Measurements from ENCODE around the gene TMEM217. TPM values are rescaled to one million over a fixed set of nuclear protein-coding genes. Genes with fewer than 3 reads are reported as not detected.
"Not testable (repeated sequence)": the region's sequence is repeated elsewhere in the genome, so short reads cannot be mapped to it uniquely, and the experiment has no call there.

The TMEM217 gene
- total RNA-seq, 2 donors from 2014 or later: 6.8 to 9.3 TPM

DNA sequence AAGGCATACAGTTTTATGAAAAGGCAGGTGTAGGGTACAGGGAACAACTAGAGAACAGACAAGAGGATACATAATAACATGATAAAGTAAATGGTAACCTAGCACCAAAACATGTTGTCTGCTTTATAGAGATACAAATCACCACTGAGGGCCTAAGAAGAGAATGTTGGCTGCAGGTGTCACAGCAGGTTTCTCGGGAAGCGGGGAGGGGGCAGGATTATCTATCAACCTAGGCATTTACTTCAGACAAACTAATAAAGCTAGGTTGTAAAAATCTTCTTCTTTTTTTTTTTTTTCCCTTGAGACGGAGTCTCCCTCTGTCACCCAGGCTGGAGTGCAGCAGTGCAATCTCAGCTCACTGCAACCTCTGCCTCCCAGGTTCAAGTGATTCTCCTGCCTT is 65.3 kb downstream of the TMEM217 start:
- peaks cover 60% of the 10 kb centered on the region for H3K4me1 Mint-ChIP-seq (ENCODE audit: low read depth)
- no peak for ATAC-seq (replicated peaks in 1 of 2)
- no peaks in the 10 kb centered on the region for H3K27me3 Mint-ChIP-seq (ENCODE audit: low read depth)
- no peak for DNase-seq
- no peaks in the 10 kb centered on the region for H3K9me3 Mint-ChIP-seq
- peaks cover 0 to 2% of the 10 kb centered on the region in 2 donors for H3K36me3 Mint-ChIP-seq (ENCODE audit: insufficient read depth in 2 of 2)
- H3K27ac Mint-ChIP-seq: no peak overlapping the region
- H3K4me3 Mint-ChIP-seq: no peak overlapping the region

DNA sequence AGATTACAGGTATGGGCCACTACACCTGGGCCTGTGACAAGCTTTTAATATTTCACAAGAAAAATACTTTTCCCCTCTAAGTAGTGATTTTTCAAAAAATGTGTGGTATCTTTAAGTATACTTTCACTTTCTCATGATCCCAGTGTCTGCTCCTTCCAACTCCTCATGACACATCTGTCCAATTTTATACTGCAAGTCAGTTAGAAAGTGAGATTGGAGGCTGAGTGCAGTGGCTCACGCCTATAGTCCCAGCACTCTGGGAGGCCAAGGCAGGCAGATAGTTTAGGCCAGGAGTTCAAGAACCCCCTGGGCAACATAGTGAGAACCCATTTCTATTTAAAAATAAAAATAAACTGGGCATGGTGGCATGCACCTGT is 67.8 kb downstream of the TMEM217 start:
- H3K36me3 Mint-ChIP-seq (ENCODE audit: insufficient read depth in 2 of 2): peaks cover 2 to 5% of the 10 kb centered on the region in 2 donors
- peak overlapping the region; percentile 63 for H3K27ac Mint-ChIP-seq
- DNase-seq: no peak
- H3K27me3 Mint-ChIP-seq (ENCODE audit: low read depth): no peaks in the 10 kb centered on the region
- peak; percentile 67 to 73 for ATAC-seq (replicated peaks in 1 of 2)
- no peaks in the 10 kb centered on the region for H3K9me3 Mint-ChIP-seq
- peak overlapping the region; percentile 49 to 62 for H3K4me3 Mint-ChIP-seq
- H3K4me1 Mint-ChIP-seq (ENCODE audit: low read depth): peaks cover 80% of the 10 kb centered on the region

GRCh38 chr6:37188962-37189510 is 68.9 kb downstream of the TMEM217 start:
- H3K4me1 Mint-ChIP-seq (ENCODE audit: low read depth): peaks cover 76% of the 10 kb centered on the region

GRCh38 chr6:37187321-37188022 is 70.5 kb downstream of the TMEM217 start:
- H3K4me1 Mint-ChIP-seq (ENCODE audit: low read depth): peaks cover 72% of the 10 kb centered on the region
- peaks cover 3 to 5% of the 10 kb centered on the region in 2 donors for H3K36me3 Mint-ChIP-seq (ENCODE audit: insufficient read depth in 2 of 2)
- no peaks in the 10 kb centered on the region for H3K27me3 Mint-ChIP-seq (ENCODE audit: low read depth)
- DNase-seq (peak in 1 of 2 donors; percentile 42), ATAC-seq (replicated peaks in 1 of 2) (peak in 1 of 2 donors; percentile 15)
- peak overlapping the region; percentile 70 for H3K4me3 Mint-ChIP-seq
- H3K27ac Mint-ChIP-seq: peak overlapping the region; percentile 95
- H3K9me3 Mint-ChIP-seq: no peaks in the 10 kb centered on the region

More at GRCh38 chr6:37188962-37189510, 68.9 kb downstream of the TMEM217 start:
- H3K27me3 Mint-ChIP-seq (ENCODE audit: low read depth): no peaks in the 10 kb centered on the region
- no peaks in the 10 kb centered on the region for H3K9me3 Mint-ChIP-seq
- H3K27ac Mint-ChIP-seq: peak overlapping the region; percentile 86
- H3K36me3 Mint-ChIP-seq (ENCODE audit: insufficient read depth in 2 of 2): peaks cover 2 to 5% of the 10 kb centered on the region in 2 donors
- peak overlapping the region; percentile 27 to 59 for H3K4me3 Mint-ChIP-seq
- no peak for DNase-seq
- ATAC-seq (replicated peaks in 1 of 2): no peak

DNA sequence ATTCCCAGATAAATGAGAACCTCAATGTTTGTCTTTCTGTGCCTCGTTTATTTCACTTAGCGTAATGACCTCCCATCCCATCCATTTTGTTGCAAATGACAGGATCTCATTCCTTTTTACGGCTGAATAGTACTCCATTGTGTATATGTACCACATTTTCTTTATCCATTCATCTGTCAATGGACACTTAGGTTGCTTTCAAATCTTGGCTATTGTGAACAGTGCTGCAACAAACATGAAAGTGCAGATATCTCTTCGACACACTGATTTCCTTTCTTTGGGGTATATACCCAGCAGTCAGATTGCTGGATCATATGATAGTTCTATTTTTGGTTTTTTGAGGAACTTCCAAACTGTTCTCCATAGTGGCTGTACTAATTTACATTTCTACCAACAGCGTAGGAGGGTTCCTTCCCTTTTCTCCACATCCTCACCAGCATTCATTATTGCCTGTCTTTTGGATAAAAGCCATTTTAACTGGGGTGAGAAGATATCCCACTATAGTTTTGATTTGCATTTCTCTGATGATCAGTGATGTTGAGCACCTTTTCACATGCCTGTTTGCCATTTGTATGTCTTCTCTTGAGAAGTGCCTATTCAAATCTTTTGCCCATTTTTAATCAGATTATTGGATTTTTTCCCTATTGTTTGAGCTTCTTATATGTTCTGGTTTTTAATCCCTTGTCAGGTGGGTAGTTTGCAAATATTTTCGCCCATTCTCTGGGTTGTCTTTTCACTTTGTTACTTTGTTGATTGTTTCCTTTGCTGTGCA is 71.8 kb downstream of the TMEM217 start:
- not testable (repeated sequence) for H3K27me3 Mint-ChIP-seq (ENCODE audit: low read depth); H3K9me3 Mint-ChIP-seq; ATAC-seq (replicated peaks in 1 of 2); H3K36me3 Mint-ChIP-seq (ENCODE audit: insufficient read depth in 2 of 2); DNase-seq
- peaks cover 75% of the 10 kb centered on the region for H3K4me1 Mint-ChIP-seq (ENCODE audit: low read depth)
- H3K27ac Mint-ChIP-seq: peak overlapping the region; percentile 72
- peak overlapping the region in 1 of 2 donors; percentile 7 for H3K4me3 Mint-ChIP-seq

DNA sequence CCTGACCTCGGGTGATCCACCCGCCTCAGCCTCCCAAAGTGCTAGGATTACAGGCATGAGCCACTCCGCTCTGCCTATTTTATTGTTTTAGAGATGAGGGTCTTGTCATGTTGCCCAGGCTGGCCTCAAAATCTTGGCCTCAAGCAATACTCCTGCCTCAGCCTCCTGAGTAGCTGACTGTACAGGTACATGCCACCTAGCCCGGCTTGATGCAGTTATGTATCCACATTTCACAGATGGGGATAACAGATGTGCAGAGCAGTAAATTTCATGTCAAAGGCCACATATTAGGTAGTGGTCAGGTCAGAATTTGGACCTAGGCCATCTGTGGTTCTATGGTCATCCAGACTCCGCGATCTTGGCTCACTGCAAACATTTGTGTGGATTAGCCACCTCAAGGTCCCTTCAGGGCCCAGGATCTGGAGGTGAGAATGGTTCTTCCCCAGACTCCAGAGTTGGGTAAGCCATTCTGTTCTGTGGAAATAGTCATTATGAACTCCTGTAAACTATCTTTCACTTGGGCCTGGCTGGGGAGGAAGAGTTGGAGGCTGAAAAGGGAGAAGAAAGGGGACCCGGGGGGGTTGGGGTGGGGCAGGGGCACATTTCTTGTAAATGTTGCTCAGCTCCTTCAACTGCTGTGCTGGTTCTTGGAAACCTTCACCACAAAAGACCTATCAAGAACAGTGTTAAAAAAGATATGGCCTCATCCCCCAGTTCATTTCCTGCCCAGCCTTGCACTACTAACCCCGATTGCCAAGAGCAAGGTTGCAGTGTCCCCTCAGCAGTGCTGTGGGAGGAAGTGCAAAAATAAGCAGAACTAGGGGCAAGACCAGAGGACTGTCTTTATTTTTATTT is 75.0 kb downstream of the TMEM217 start:
- peaks cover 76% of the 10 kb centered on the region for H3K4me1 Mint-ChIP-seq (ENCODE audit: low read depth)
- DNase-seq: peak; percentile 72 to 78

DNA sequence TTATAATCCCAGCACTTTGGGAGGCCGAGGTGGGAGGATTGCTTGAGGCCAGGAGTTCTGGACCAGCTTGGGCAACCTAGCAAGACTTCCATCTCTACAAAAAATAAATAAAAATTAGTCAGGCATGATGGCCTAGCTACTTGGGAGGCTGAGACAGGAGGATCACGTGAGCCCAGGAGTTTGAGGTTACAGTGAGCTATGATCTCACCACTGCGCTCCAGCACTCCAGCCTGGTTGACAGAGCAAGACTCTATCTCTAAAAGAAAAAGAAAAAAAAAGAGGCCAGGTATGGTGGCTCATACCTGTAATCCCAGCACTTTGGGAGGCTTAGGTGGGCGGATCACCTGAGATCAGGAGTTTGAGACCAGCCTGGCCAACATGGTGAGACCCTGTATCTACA is 77.3 kb downstream of the TMEM217 start:
- peaks cover 1 to 11% of the 10 kb centered on the region in 2 donors for H3K36me3 Mint-ChIP-seq (ENCODE audit: insufficient read depth in 2 of 2)
- not testable (repeated sequence) for DNase-seq; H3K9me3 Mint-ChIP-seq; H3K4me3 Mint-ChIP-seq; ATAC-seq (replicated peaks in 1 of 2); H3K27me3 Mint-ChIP-seq (ENCODE audit: low read depth)
- H3K4me1 Mint-ChIP-seq (ENCODE audit: low read depth): peaks cover 77% of the 10 kb centered on the region
- peak overlapping the region; percentile 50 for H3K27ac Mint-ChIP-seq

More for the DNA sequence above, 75.0 kb downstream of the TMEM217 start:
- Mint-ChIP-seq H3K36me3 (ENCODE audit: insufficient read depth in 2 of 2) (peaks cover 3% of the 10 kb centered on the region in 2 donors), H3K9me3 (peaks cover 0 to 1% of the 10 kb centered on the region in 2 donors), H3K27me3 (ENCODE audit: low read depth) (no peaks in the 10 kb centered on the region), H3K27ac (peak overlapping the region; percentile 97), H3K4me3 (peak overlapping the region; percentile 72 to 78)
- ATAC-seq (replicated peaks in 1 of 2): peak; percentile 87 to 94

GRCh38 chr6:37180075-37180474 is 77.9 kb downstream of the TMEM217 start:
- ATAC-seq (replicated peaks in 1 of 2): no peak
- DNase-seq: no peak
- Mint-ChIP-seq H3K36me3 (ENCODE audit: insufficient read depth in 2 of 2) (peaks cover 4 to 16% of the 10 kb centered on the region in 2 donors), H3K27me3 (ENCODE audit: low read depth) (no peaks in the 10 kb centered on the region), H3K4me3 (no peak overlapping the region), H3K9me3 (peaks cover 0 to 2% of the 10 kb centered on the region in 2 donors), H3K27ac (peak overlapping the region; percentile 15), H3K4me1 (ENCODE audit: low read depth) (peaks cover 82% of the 10 kb centered on the region)

DNA sequence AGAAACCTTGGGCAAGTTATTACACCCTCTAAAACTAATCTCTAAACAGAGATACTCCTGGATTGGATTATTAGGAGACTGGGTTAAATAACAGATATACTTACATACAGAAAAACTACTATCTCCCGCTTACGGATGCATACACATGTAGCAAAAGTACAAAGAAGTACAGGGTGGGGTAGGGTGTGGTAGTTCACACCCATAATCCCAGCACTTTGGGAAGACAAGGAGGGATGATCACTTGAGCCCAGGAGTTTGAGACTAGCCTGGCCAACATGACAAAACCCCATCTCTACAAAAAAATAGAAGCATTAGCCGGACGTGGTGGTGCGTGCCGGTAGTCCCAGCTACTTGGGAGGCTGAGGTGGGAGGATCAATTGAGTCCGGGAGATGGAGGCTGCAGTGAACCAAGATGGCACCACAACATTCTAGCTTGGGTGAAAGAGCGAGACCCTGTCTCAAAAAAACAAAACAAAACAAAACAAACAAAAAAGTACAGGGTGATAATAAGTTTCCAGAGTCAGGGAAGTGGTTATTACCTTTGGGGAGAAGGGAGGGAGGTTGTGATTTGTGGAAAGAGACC is 79.9 kb downstream of the TMEM217 start:
- Mint-ChIP-seq H3K4me3 (no peak overlapping the region), H3K36me3 (ENCODE audit: insufficient read depth in 2 of 2) (peaks cover 23 to 35% of the 10 kb centered on the region in 2 donors), H3K4me1 (ENCODE audit: low read depth) (peaks cover 91% of the 10 kb centered on the region), H3K9me3 (peaks cover 0 to 2% of the 10 kb centered on the region in 2 donors), H3K27me3 (ENCODE audit: low read depth) (no peaks in the 10 kb centered on the region), H3K27ac (peak overlapping the region; percentile 3)
- ATAC-seq (replicated peaks in 1 of 2) (no peak), DNase-seq (no peak)

DNA sequence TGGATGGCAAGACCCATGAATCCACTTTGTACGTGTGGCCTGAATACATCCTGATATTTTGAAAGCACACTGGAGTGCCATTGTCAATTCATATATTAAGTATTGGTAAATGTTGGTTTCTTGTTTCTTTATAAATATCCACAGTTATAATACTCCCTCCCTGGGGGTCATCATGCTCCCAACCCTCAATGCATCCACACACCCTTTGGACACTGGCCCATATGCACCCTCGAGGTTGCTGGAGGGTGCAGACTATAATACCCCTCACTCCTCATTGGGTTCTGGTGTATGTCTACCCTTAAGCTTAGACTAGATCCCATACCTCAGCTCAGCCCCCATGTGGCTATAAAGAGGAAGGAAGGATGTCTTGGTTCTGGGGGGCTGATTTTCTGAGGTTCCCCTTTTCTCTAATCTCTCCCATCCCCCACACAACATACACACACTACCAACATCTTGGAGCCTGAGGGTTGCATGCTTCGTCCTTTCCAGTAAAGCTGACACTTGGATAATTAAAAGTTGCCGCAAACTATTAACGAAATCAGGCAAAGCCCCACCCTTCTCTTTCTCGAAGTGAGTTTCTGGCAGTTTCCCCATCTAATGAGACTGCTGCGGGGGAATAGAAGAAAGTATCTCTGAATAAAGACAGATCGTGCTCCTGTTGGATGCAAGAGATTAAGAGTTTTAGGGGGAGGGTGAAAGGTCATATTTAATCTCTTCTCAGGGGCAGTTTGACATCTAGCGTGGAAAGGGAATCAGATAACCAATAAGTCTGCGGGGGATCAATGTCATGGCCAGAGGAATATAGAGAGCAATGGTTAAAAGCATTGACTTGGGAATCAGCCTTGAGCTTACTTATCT is 80.6 kb downstream of the TMEM217 start:
- Mint-ChIP-seq H3K27me3 (ENCODE audit: low read depth) (no peaks in the 10 kb centered on the region), H3K4me1 (ENCODE audit: low read depth) (peaks cover 86% of the 10 kb centered on the region), H3K4me3 (peak overlapping the region in 1 of 2 donors; percentile 16), H3K9me3 (peaks cover 0 to 2% of the 10 kb centered on the region in 2 donors), H3K36me3 (ENCODE audit: insufficient read depth in 2 of 2) (peaks cover 29 to 42% of the 10 kb centered on the region in 2 donors), H3K27ac (peak overlapping the region; percentile 3)
- DNase-seq (no peak), ATAC-seq (replicated peaks in 1 of 2) (no peak)

DNA sequence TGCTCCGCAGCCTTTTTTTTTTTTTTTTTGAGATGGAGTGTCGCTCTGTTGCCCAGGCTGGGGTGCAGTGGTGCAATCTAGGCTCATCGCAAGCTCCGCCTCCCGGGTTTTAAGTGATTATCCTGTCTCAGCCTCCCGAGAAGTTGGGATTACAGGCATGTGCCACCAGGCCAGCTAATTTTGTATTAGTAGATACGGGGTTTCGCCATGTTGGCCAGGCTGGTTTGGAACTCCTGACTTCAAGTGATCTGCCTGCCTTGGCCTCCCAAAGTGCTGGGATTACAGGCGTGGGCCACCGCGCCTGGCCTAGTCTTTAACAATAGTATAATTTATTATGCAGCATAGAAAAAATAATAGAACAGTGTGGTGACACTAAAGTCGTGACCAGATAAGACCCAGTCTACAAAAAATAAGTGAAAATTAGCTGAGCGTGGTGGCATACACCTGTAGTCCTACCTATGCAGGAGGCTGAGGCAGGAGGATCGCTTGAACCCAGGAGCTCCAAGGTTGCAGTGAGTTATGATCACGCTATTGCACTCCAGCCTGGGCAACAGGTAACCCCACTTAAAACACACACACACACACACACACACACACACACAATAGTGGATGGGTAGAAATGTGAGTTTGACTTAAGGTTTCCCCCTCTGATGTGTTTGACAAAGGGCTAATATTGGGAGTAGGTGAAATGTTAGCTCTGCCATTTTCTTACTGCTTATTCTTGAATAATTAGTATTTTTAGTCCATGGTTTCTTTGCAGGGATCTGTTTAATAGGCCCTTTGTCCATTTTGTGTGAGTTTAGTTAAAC is 81.5 kb downstream of the TMEM217 start:
- H3K9me3 Mint-ChIP-seq: peaks cover 0 to 2% of the 10 kb centered on the region in 2 donors
- H3K27ac Mint-ChIP-seq: no peak overlapping the region
- no peak for DNase-seq
- H3K4me3 Mint-ChIP-seq: peak overlapping the region; percentile 89 to 98
- H3K27me3 Mint-ChIP-seq (ENCODE audit: low read depth): no peaks in the 10 kb centered on the region
- peaks cover 36 to 50% of the 10 kb centered on the region in 2 donors for H3K36me3 Mint-ChIP-seq (ENCODE audit: insufficient read depth in 2 of 2)
- ATAC-seq (replicated peaks in 1 of 2): no peak
- H3K4me1 Mint-ChIP-seq (ENCODE audit: low read depth): peaks cover 78% of the 10 kb centered on the region
